H1 (cell line): ENCODE results near the gene CYP4F3. TPM values are rescaled to one million over a fixed set of nuclear protein-coding genes. Genes with fewer than 3 reads are reported as not detected.

Experiments used
- CTCF ChIA-PET: fragments of 300-600 bp; sonication (Branson Sonifier 250); formaldehyde crosslinking; loops from one replicate; lab custom pipeline; 2021; ENCODE audit not compliant: partially characterized antibody; lab: Charles Lee
- POLR2A ChIA-PET: fragments of 300-600 bp; sonication (Branson Sonifier 250); formaldehyde crosslinking; loops from one replicate; lab custom pipeline; 2021; ENCODE audit warnings: inconsistent platforms; ENCODE audit not compliant: partially characterized antibody; lab: Charles Lee
- DNase-seq, 2 experiments: peaks; one replicate each; pipeline versions ENCODE4 v3.0.0 to v3.0.0-alpha.2; 2010 to 2022; ENCODE audit warnings: low spot score in 2 of 2, low read depth in 1 of 2, mixed read lengths in 1 of 2
- FAIRE-seq: peaks from 2 replicates; lab custom pipeline; 2011; peaks lifted over from hg19 to GRCh38; lab: Jason Lieb, UNC
- H2AFZ ChIP-seq: 2 replicates; pipeline ENCODE4 v1.8.1; 2012; ENCODE audit warnings: low read length, inconsistent platforms
- H2AK5ac ChIP-seq: 2 replicates; pipeline ENCODE4 v1.6.1; 2013; ENCODE audit warnings: low read depth, low read length
- H2BK120ac ChIP-seq: replicated peaks from 2 replicates; pipeline ENCODE3; 2013; ENCODE audit warnings: low read depth, low read length, inconsistent platforms
- H2BK12ac ChIP-seq: 2 replicates; pipeline ENCODE4 v1.6.1; 2013; ENCODE audit warnings: low read depth, low read length
- H2BK15ac ChIP-seq: 2 replicates; pipeline ENCODE4 v1.6.1; 2013; ENCODE audit warnings: low read length
- H2BK20ac ChIP-seq: 2 replicates; pipeline ENCODE4 v1.6.1; 2013; ENCODE audit warnings: low read length
- H2BK5ac ChIP-seq: 2 replicates; pipeline ENCODE4 v1.6.1; 2013; ENCODE audit warnings: low read depth, low read length
- H3K14ac ChIP-seq: 2 replicates; pipeline ENCODE4 v1.6.1; 2013; ENCODE audit warnings: inconsistent platforms; ENCODE audit not compliant: insufficient read length
- H3K18ac ChIP-seq: 2 replicates; pipeline ENCODE4 v1.6.1; 2013; ENCODE audit warnings: low read length; ENCODE audit errors: extremely low read depth
- H3K23ac ChIP-seq: 2 replicates; pipeline ENCODE4 v1.6.1; 2013; ENCODE audit warnings: inconsistent platforms; ENCODE audit not compliant: insufficient read length
- H3K23me2 ChIP-seq: 2 replicates; pipeline ENCODE4 v1.6.1; 2013; ENCODE audit warnings: low read depth, low read length
- H3K27ac ChIP-seq: 2 replicates; pipeline ENCODE4 v1.6.1; 2011; ENCODE audit warnings: low read depth, low read length, inconsistent platforms
- H3K27me3 ChIP-seq, 4 experiments: replicated peaks in 1 of 4; 1 replicate in 1 of 4; 2 replicates in 3 of 4; pipeline versions ENCODE4 v1.6.1 to v1.8.1; 2011 to 2013; ENCODE audit warnings: low read length in 3 of 4, mild to moderate bottlenecking in 3 of 4, inconsistent platforms in 2 of 4, mixed read lengths in 2 of 4, moderate library complexity in 1 of 4; ENCODE audit not compliant: control insufficient read depth in 3 of 4, insufficient read depth in 3 of 4; ENCODE audit errors: extremely low read depth in 1 of 4
- H3K36me3 ChIP-seq, 4 experiments: 2 replicates each; pipeline versions ENCODE4 v1.6.1 to v1.8.1; 2011 to 2013; ENCODE audit warnings: mild to moderate bottlenecking in 4 of 4, low read length in 3 of 4, moderate library complexity in 2 of 4, control low read depth in 1 of 4, inconsistent platforms in 1 of 4; ENCODE audit not compliant: insufficient read depth in 4 of 4, control insufficient read depth in 2 of 4
- H3K4ac ChIP-seq: replicated peaks from 2 replicates; pipeline ENCODE3; 2013; ENCODE audit warnings: low read length, low read depth, mixed read lengths, inconsistent platforms; ENCODE audit not compliant: insufficient read length
- H3K4me1 ChIP-seq, 4 experiments: replicated peaks in 1 of 4; 1 replicate in 1 of 4; 2 replicates in 3 of 4; pipeline versions ENCODE4 v1.6.1 to v1.8.1; 2011 to 2013; ENCODE audit warnings: low read length in 3 of 4, inconsistent platforms in 2 of 4, mixed read lengths in 1 of 4; ENCODE audit not compliant: insufficient read depth in 4 of 4, control insufficient read depth in 3 of 4
- H3K4me2 ChIP-seq, 2 experiments: 2 replicates each; pipeline versions ENCODE4 v1.6.1 to v1.8.1; 2011 to 2013; ENCODE audit warnings: low read depth in 2 of 2, low read length in 2 of 2, control low read depth in 1 of 2, inconsistent platforms in 1 of 2, mild to moderate bottlenecking in 1 of 2; ENCODE audit not compliant: insufficient read depth in 1 of 2
- H3K4me3 ChIP-seq, 4 experiments: fragments of 200-600, 300-600 bp in 1 of 4; sonication (generic), shearing (Covaris generic), sonication (Bioruptor Twin) in 1 of 4; 2 replicates each; pipeline versions ENCODE4 v1.5.1 to v1.8.1; 2011 to 2016; ENCODE audit warnings: low read length in 4 of 4, low read depth in 3 of 4, control low read depth in 2 of 4, inconsistent platforms in 2 of 4, mild to moderate bottlenecking in 2 of 4, mixed read lengths in 1 of 4, moderate library complexity in 1 of 4; ENCODE audit not compliant: insufficient read depth in 2 of 4; ENCODE audit errors: extremely low read depth in 1 of 4
- H3K56ac ChIP-seq: replicated peaks from 2 replicates; pipeline ENCODE3; 2013; ENCODE audit warnings: low read depth, mild to moderate bottlenecking, mixed read lengths, low read length, inconsistent platforms; ENCODE audit not compliant: insufficient read length
- H3K79me1 ChIP-seq: 2 replicates; pipeline ENCODE4 v1.6.1; 2013; ENCODE audit warnings: low read depth, low read length, control low read depth
- H3K79me2 ChIP-seq, 2 experiments: 2 replicates each; pipeline versions ENCODE4 v1.6.1 to v1.8.1; 2012 to 2013; ENCODE audit warnings: low read length in 2 of 2, mild to moderate bottlenecking in 2 of 2, inconsistent platforms in 1 of 2; ENCODE audit not compliant: insufficient read depth in 2 of 2, control insufficient read depth in 1 of 2
- H3K9ac ChIP-seq, 4 experiments: replicated peaks in 1 of 4; 1 replicate in 1 of 4; 2 replicates in 3 of 4; pipeline versions ENCODE4 v1.6.1 to v1.8.1; 2011 to 2013; ENCODE audit warnings: low read depth in 3 of 4, low read length in 3 of 4, control low read depth in 2 of 4, mild to moderate bottlenecking in 2 of 4, moderate library complexity in 2 of 4, inconsistent platforms in 1 of 4; ENCODE audit errors: extremely low read depth in 1 of 4
- H3K9me3 ChIP-seq, 2 experiments: 2 replicates each; pipeline versions ENCODE4 v1.6.1 to v1.8.1; 2012 to 2013; ENCODE audit warnings: mild to moderate bottlenecking in 2 of 2, moderate library complexity in 2 of 2, control low read depth in 1 of 2, inconsistent platforms in 1 of 2, low read depth in 1 of 2, low read length in 1 of 2, mixed read lengths in 1 of 2; ENCODE audit not compliant: insufficient read depth in 2 of 2
- H4K20me1 ChIP-seq, 2 experiments: replicated peaks in 1 of 2; 2 replicates each; pipeline versions ENCODE3 to v1.8.1; 2011 to 2013; ENCODE audit warnings: inconsistent platforms in 2 of 2, low read length in 2 of 2, mild to moderate bottlenecking in 1 of 2; ENCODE audit not compliant: insufficient read depth in 2 of 2, control insufficient read depth in 1 of 2
- H4K5ac ChIP-seq: 2 replicates; pipeline ENCODE4 v1.6.1; 2013; ENCODE audit warnings: low read length, low read depth, mixed read lengths, inconsistent platforms; ENCODE audit not compliant: insufficient read length
- H4K8ac ChIP-seq: 2 replicates; pipeline ENCODE4 v1.8.0; 2013; ENCODE audit warnings: mild to moderate bottlenecking, moderate library complexity, low read length, inconsistent platforms; ENCODE audit not compliant: insufficient read depth; ENCODE audit errors: extremely low read depth
- H4K91ac ChIP-seq: replicated peaks from 2 replicates; pipeline ENCODE3; 2013; ENCODE audit warnings: low read length, mixed read lengths, inconsistent platforms; ENCODE audit not compliant: insufficient read length
- POLR2AphosphoS5 ChIP-seq: IDR thresholded peaks from 2 replicates; pipeline ENCODE4 v1.6.1; 2011; ENCODE audit warnings: low read depth, low read length
- WGBS, 2 experiments: shearing (Covaris generic) in 1 of 2; methylation state at CpG; one replicate each; pipeline versions ENCODE4 v1.1.6 to v1.1.7; 2013 to 2015; ENCODE audit warnings: low lambda C conversion rate in 2 of 2, mixed read lengths in 2 of 2, inconsistent platforms in 1 of 2, low coverage in 1 of 2, missing lambda C conversion rate in 1 of 2; ENCODE audit not compliant: insufficient replicate concordance in 2 of 2, insufficient coverage in 1 of 2, insufficient read length in 1 of 2; ENCODE audit errors: extremely low coverage in 1 of 2, missing lambda C conversion rate in 1 of 2; 5-methylcytosine and 5-hydroxymethylcytosine counted together
- polyA plus RNA-seq, 7 experiments: library from polyadenylated mRNA; depleted of rRNA in 3 of 7; stranded (reverse) in 5 of 7; unstranded in 2 of 7; fragments of >200 nt in 5 of 7; fragments of 200-250 nt in 2 of 7; gene quantifications; 1 replicate in 5 of 7; 2 replicates in 1 of 7; 4 replicates in 1 of 7; pipeline versions ENCODE4 v1.2.1 to v1.2.3, GENCODE V29; 2011 to 2013; ENCODE audit warnings: missing spikeins in 2 of 7, mixed read lengths in 2 of 7
- total RNA-seq: library from RNA; stranded (reverse); fragmentation: NEBNext Ultra II Directional; extraction: Animal tissue kit (Norgen Biotek cat#: 25700); gene quantifications from 2 replicates; pipeline ENCODE4 v1.2.1, GENCODE V29; 2021

The CYP4F3 gene
- total and polyA plus RNA-seq, 2 of the 8 experiments (the other 6 are each of a cell fraction or from before 2014, with no cell fraction given), result not detected

- no peak overlapping the region for H2BK12ac ChIP-seq
- H3K4me2 ChIP-seq, result no peak overlapping the region
- no peak overlapping the region for H3K18ac ChIP-seq
- no peak overlapping the region for H3K56ac ChIP-seq
- H4K91ac ChIP-seq, result no peak overlapping the region
- CTCF ChIA-PET, result no interaction called here
- H3K27me3 ChIP-seq, result no peaks in the 10 kb centered on the region
- DNase-seq, result no peak
- H3K79me2 ChIP-seq, result no peaks in the 10 kb centered on the region
- no peaks in the 10 kb centered on the region; the same call in 1 of the 2 replicates for H3K23me2 ChIP-seq
- H4K5ac ChIP-seq, result no peak overlapping the region
- no peaks in the 10 kb centered on the region for H3K4me1 ChIP-seq
- H3K23ac ChIP-seq, result no peak overlapping the region
- no peak overlapping the region for H3K4me3 ChIP-seq
- H4K8ac ChIP-seq, result no peak overlapping the region
- WGBS, 2 experiments, result 57% methylated on average over 8 of the region's 10 CpGs; no CpG with 5 or more reads in 1 of the 2 experiments
- H3K27ac ChIP-seq, result no peak overlapping the region
- H2BK5ac ChIP-seq, result no peak overlapping the region
- peaks cover 54 to 83% of the 10 kb centered on the region in 2 experiments for H3K9me3 ChIP-seq
- H2BK15ac ChIP-seq, result no peak overlapping the region
- TF ChIP-seq POLR2AphosphoS5, result no peak
- TF ChIP-seq, all 59 proteins: peak for 0
- no peak for FAIRE-seq
- H3K79me1 ChIP-seq, result no peaks in the 10 kb centered on the region
- H2AFZ ChIP-seq, result no peak overlapping the region
- H2BK120ac ChIP-seq, result no peak overlapping the region
- no peak overlapping the region for H2BK20ac ChIP-seq
- H2AK5ac ChIP-seq, result no peak overlapping the region
- POLR2A ChIA-PET, result no interaction called here
- H3K4ac ChIP-seq, result no peak overlapping the region
- H3K9ac ChIP-seq, result no peak overlapping the region
- no peaks in the 10 kb centered on the region for H4K20me1 ChIP-seq
- H3K36me3 ChIP-seq, result no peaks in the 10 kb centered on the region
- no peak overlapping the region for H3K14ac ChIP-seq
These were observed 31.3 kb downstream of the CYP4F3 start for GRCh38 chr19:15671891-15672579.
